ENCODE measurements around the gene TM2D3. TPM values are rescaled to one million over a fixed set of nuclear protein-coding genes. Genes with fewer than 3 reads are reported as not detected.

TM2D3 gene
- total RNA-seq, 2 donors from 2014 or later = 33.7 to 42.7 TPM

DNA sequence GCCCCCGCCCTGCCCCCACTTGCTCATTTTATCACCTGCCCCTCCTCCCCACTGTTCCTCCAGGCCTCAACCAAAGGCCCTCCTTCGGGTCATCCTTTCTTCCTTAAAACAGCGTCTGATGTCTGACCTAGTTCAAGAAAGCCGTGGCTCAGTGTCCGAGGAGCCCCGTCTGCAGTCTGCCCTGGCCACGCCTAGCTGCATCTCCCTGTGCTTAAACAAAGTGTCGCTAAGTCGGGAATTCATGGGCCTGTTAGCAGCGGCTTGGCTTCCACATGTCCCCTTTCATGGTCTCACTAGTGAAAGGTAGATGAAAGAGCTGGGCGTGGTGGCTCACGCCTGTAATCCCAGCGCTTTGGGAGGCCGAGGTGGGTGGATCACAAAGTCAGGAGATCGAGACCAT is 41.2 kb downstream of the TM2D3 start:
- H3K9me3 ChIP-seq = no peaks in the 10 kb centered on the region
- H3K4me1 ChIP-seq = peaks cover 11% of the 10 kb centered on the region
- TF ChIP-seq, protein P1, sequence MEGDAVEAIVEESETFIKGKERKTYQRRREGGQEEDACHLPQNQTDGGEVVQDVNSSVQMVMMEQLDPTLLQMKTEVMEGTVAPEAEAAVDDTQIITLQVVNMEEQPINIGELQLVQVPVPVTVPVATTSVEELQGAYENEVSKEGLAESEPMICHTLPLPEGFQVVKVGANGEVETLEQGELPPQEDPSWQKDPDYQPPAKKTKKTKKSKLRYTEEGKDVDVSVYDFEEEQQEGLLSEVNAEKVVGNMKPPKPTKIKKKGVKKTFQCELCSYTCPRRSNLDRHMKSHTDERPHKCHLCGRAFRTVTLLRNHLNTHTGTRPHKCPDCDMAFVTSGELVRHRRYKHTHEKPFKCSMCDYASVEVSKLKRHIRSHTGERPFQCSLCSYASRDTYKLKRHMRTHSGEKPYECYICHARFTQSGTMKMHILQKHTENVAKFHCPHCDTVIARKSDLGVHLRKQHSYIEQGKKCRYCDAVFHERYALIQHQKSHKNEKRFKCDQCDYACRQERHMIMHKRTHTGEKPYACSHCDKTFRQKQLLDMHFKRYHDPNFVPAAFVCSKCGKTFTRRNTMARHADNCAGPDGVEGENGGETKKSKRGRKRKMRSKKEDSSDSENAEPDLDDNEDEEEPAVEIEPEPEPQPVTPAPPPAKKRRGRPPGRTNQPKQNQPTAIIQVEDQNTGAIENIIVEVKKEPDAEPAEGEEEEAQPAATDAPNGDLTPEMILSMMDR (IDR thresholded peaks at IDR 0.05) = no peak
- H3K27ac ChIP-seq = no peak overlapping the region
- H3K4me3 ChIP-seq = no peak overlapping the region
- H3K36me3 ChIP-seq = no peaks in the 10 kb centered on the region
- intact Hi-C loops (cut with DNase I) = no loop called here
- H3K9ac ChIP-seq (ENCODE audit: low read depth in 2 of 2, low read length in 2 of 2) = no peak overlapping the region
- no peaks in the 10 kb centered on the region for H3K27me3 ChIP-seq
- no peak for DNase-seq

DNA sequence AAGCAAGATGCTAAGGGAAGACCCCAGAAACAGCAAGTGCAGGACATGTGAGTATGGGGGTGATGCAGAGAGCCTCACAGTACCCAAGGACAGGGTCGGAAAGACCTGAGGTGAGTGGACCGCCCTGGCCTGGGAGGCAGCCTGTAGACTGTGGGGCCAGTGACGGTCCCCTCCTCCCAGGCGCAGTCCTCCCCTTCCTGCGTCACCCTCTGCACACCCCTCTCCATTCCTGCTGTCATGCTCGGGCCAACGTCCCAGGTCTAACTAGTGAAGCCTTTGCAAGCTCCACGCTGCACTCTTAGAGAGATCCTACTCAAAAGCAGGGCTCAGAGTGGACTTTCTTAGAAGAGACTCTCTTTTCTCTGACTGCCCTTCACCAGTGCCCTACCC is 41.6 kb downstream of the TM2D3 start:
- DNase-seq = no peak
- TF ChIP-seq, protein P1 (IDR thresholded peaks at IDR 0.05) = no peak
- Histone ChIP-seq H3K9ac (ENCODE audit: low read depth in 2 of 2, low read length in 2 of 2) (no peak overlapping the region), H3K27ac (no peak overlapping the region), H3K4me1 (peaks cover 7% of the 10 kb centered on the region), H3K27me3 (no peaks in the 10 kb centered on the region), H3K36me3 (no peaks in the 10 kb centered on the region), H3K4me3 (no peak overlapping the region), H3K9me3 (no peaks in the 10 kb centered on the region)
- intact Hi-C loops (cut with DNase I) = no loop called here

DNA sequence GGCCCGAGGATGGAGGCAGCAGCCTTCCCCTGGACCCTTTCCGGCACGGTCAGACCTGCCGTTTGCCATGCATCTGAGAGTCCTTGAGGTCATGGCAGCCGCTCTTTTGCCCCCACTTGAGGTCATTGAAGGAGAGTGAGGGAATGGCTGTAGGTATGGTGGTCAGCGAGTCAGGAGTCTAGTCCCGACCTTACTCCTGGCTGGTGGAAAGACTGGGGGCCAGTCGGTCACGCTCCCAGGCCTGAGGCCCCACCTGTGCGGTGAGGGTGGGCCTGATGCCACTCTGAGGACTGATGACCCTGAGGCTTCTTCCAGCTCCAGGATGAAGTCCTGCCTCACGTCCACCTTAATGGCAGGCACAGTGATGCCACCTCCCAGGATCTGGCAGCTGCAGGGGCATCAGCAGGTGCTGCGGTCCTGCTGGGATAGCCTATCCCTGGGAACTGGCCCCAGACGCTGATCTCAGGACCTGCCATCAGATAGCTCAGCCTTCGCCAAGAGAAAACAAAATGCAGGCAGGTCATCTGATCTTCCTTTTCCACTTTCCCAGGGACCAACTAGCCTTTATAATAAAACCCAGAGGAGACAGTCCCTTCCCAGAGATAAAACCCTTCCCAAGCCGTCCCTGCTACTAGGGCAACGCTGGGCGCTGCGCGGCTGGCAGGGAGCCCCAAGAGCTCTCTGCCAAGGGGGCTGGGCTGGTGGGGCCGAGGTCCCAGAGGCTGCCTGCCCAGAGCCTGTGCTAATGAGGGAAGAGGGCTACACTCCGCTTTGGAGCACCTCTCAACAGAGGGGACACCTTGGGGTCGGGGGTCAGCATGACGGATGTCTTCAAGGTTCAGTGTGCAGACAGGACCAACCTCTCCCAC is 42.2 kb downstream of the TM2D3 start:
- DNase-seq = no peak
- intact Hi-C loops (cut with DNase I) = no loop called here

DNA sequence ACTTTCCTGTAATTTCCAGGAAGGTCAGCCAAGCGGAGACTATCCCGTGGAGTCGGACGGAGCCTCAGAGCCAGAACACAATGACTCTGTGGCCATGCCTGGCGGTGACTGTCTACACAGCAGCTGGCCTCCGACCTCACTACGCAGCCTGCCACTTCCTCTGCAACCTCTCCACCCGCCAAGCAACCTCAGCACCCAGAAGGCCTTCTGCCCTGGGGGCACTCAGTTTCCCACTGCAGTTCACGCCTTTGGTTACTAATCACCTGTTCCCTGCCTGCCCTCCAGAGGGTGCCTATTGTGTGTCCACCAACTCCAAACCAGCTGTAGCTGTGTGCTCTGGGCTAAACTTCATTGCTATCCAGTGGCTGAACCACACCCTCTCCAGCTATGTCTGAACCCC is 44.0 kb downstream of the TM2D3 start:
- Histone ChIP-seq H3K27ac (no peak overlapping the region), H3K36me3 (no peaks in the 10 kb centered on the region), H3K9ac (ENCODE audit: low read depth in 2 of 2, low read length in 2 of 2) (no peak overlapping the region), H3K27me3 (no peaks in the 10 kb centered on the region), H3K4me3 (no peak overlapping the region), H3K4me1 (peaks cover 2% of the 10 kb centered on the region), H3K9me3 (no peaks in the 10 kb centered on the region)
- intact Hi-C loops (cut with DNase I) = no loop called here
- no peak for DNase-seq
- TF ChIP-seq, protein P1 (IDR thresholded peaks at IDR 0.05) = no peak

More for the DNA sequence above, 42.2 kb downstream of the TM2D3 start:
- no peak overlapping the region for H3K27ac ChIP-seq
- H3K4me1 ChIP-seq = peaks cover 7% of the 10 kb centered on the region
- no peaks in the 10 kb centered on the region for H3K9me3 ChIP-seq
- H3K4me3 ChIP-seq = no peak overlapping the region
- no peaks in the 10 kb centered on the region for H3K27me3 ChIP-seq
- H3K36me3 ChIP-seq = no peaks in the 10 kb centered on the region
- no peak overlapping the region for H3K9ac ChIP-seq (ENCODE audit: low read depth in 2 of 2, low read length in 2 of 2)
- TF ChIP-seq, protein P1 (IDR thresholded peaks at IDR 0.05) = no peak

DNA sequence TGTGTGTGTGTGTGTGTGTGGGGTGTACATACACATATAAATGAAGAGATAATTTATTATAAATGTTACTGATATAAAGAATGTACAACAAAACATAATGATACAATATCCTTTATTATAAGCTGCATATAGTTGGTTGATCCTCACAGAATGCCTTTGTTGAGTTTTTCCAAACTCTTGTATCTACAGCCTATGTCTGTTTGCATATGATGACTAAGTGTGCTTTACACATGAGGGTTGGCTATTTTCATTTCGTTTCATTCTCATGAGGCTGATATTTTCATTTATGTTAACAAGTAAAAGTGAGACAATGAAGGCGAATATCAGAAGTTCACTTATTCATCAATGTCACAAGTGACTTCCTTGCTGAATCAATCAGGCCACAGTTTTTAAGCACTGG is 45.1 kb downstream of the TM2D3 start:
- no peak for DNase-seq
- TF ChIP-seq, protein P1 (IDR thresholded peaks at IDR 0.05) = no peak
- H3K4me3 ChIP-seq = no peak overlapping the region
- no peaks in the 10 kb centered on the region for H3K36me3 ChIP-seq
- intact Hi-C loops (cut with DNase I) = no loop called here
- H3K4me1 ChIP-seq = no peaks in the 10 kb centered on the region
- H3K9me3 ChIP-seq = no peaks in the 10 kb centered on the region
- no peaks in the 10 kb centered on the region for H3K27me3 ChIP-seq
- H3K27ac ChIP-seq = no peak overlapping the region
- H3K9ac ChIP-seq (ENCODE audit: low read depth in 2 of 2, low read length in 2 of 2) = no peak overlapping the region
